ENCODE measurements around the gene USP35.

The USP35 gene

DNA sequence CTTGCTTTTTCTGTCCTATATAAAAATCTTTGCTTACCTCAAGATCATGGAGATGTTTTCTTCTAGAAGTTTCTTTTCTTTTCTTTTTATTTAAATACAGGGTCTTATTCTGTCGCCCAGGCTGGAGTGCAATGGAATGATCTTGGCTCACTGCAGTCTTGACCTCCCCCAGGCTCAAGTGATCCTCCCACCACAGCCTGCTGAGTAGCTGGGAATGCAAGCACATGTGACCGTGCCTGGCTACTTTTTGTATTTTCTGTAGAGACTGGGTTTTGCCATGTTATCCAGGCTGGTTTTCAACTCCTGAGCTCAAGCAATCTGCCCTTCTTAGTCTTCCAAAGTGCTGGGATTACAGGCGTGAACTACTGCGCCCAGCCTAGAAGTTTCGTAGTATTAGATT lies 45.3 kb downstream of the USP35 start:
- no peak for DNase-seq (ENCODE audit: low read depth in 2 of 2)

DNA sequence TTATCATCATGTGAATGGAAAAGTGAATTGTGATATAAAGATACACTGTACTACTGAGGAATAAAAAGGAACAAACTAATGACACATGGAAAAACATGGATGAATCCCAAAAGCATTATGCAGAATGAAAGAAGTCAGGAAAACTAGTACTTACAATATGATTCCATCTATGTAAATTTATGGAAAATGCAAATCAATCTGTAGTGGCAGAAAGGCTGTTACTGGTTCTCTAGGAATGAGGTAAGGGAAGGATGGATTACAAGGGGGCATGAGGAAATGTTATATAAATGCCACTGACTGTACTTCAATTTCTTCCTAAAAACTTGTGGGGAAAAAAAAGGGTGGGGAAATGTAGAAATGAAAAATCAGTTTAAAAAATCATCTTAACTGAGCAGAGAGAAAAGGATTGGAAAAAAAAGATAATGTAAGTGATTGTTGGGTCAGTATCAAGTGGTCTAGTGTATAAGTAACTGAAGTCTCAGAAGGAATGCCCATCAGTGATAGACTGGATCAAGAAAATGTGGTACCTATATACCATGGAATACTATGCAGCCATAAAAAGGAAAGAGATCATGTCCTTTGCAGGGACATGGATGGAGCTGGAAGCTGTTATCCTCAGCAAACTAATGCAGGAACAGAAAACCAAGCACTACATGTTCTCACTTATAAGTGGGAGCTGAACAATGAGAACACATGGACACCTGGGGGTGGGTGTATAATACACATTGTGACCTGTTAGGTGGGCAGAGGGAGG lies 48.8 kb downstream of the USP35 start:
- DNase-seq (ENCODE audit: low read depth in 2 of 2) = no peak

GRCh38 chr11:78239781-78240180 lies 51.1 kb downstream of the USP35 start:
- no peak for DNase-seq (ENCODE audit: low read depth in 2 of 2)

DNA sequence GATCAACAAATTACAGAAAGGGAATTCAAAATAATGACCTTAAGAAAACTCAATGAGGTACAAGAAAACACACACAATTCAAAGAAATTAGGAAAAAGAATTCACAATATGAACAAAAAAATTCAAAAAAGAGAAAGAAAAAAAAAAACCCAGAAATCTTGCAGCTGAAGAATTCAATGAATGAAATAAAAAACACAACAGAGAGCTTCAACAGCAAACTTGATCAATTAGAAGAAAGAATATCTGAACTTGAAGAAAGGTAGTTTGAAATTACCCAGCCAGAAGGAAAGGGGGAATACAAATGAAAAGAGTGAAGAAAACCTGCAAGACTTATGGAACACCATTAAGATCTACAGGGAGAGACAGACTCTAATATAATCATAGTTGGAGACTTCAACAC lies 52.8 kb downstream of the USP35 start:
- no peak for DNase-seq (ENCODE audit: low read depth in 2 of 2)

- DNase-seq (ENCODE audit: low read depth in 2 of 2) = no peak
These were observed 55.4 kb downstream of the USP35 start for GRCh38 chr11:78244080-78244479.

DNA sequence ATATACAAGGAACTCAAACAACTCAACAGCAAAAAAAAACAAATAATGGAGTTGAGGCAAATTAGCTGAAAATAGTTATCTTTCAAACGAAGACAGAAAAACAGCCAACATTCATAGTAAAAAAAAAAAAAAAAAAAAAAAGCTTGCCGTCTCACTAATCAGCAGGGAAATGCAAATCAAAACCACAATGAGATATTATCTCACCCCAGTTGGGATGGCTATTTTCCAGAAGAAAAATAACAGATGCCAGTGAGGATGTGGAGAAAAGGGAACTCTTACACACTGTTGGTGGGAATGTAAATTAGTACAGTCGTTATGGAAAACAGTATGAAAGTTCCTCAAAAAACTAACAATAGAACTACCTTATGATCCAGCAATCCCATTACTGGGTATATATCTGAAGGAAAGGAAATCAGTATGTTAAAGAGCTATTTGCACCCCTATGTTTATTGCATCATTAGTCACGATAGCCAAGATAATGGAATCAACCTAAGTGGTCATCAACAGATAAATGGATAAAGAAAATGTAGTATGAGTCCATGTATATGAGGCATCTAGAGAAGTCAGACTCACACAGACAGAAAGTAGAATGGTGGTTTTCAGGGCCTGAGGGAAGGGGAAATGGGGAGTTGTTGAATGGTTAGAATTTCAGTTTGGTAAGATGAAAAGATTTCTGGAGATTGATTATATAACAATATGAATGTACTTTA lies 56.0 kb downstream of the USP35 start:
- DNase-seq (ENCODE audit: low read depth in 2 of 2) = no peak

GRCh38 chr11:78248191-78248590 lies 59.5 kb downstream of the USP35 start:
- no peak for DNase-seq (ENCODE audit: low read depth in 2 of 2)

DNA sequence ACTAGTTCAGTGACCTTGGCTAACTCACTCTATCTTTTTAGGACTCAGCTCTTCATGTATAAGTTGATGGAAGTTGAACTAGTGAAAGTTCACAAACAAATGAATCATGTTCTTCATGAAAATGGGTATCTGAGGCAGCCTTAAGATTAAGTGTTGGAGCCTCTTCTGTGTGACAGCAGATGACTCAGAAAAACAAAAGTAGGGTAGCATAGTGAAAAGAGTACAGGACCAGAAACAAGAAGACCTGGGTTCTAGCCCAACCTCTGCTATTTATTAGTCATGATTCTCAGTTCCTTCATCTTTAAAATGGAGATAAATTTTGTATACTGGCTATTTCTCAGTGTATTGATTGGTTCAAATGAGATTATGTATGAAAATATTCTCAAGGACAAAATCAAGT lies 60.2 kb downstream of the USP35 start:
- DNase-seq (ENCODE audit: low read depth in 2 of 2) = no peak

DNA sequence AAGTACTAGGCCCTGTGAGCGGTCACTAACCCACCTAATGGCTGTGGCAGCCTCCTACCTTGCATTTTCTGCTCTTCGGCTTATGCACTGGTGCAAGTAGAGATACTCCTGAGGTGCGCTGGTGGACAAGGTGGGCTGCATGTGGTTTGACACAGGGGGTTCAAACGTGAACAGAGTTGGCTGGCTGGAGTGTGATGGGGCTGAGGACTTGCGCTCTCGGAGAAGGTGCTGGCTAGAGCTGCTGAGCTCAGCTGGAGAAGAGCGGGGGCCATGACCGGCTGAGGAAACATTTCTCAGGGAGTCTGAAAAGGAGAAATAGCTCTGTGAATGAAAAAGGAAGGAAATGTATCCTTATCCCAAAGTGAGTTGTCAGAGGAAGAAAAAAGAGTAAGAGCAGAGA lies 61.4 kb downstream of the USP35 start:
- DNase-seq (ENCODE audit: low read depth in 2 of 2) = no peak

GRCh38 chr11:78251083-78251775 lies 62.5 kb downstream of the USP35 start:
- no peak for DNase-seq (ENCODE audit: low read depth in 2 of 2)

DNA sequence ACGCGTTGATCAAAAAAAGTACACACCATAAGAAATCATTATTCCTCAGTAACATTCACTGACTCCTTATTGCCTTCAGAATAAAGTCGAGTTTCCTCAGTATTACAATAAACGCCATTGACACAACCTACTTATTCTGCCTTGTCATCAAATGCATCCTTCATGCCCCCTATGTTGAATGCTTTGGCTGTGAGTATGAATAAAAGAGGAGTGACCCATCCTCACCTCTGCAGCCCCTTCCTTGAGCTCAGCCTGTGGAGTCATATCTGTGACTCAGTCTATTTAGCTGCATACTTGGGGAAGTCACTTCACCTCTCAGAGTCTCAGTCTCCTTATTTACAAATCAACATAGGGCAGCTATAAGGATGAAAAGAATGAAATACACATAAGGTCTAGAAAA lies 65.1 kb downstream of the USP35 start:
- no peak for DNase-seq (ENCODE audit: low read depth in 2 of 2)

DNA sequence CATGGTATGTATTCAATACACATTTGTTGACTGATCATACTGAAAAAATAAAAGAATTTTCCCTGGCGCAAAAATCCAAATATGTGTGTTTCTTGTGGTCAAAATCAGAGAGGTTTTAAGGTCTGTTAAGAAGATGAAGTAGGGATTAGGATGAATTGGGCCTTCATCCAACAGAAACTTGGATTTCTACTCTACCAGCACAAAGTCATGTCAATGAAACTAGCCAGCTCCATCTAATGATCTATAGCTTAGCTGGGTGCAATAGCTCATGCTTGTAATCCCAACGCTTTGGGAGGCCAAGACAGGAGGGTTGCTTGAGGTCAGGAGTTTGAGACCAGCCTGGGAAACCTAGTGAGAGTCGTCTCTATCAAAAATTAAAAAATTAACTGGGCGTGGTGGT lies 65.5 kb downstream of the USP35 start:
- no peak for DNase-seq (ENCODE audit: low read depth in 2 of 2)

DNA sequence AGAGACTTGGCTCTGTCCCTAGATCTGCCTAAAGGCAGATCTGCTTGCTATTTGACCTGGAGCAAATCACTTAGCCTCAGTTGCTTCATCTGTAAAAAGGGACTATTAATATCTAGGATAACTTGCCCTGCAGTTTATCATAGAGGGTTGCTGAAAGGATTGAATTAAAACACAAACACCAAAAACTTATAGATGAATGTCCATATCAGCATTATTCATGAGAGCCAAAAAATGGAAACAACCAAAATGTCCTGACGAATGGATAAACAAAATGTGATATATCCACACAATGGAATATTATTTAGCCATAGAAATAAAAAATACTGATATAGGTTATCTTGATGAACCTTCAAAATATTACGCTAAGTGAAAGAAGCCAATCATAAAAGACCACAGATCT lies 67.2 kb downstream of the USP35 start:
- no peak for DNase-seq (ENCODE audit: low read depth in 2 of 2)

DNA sequence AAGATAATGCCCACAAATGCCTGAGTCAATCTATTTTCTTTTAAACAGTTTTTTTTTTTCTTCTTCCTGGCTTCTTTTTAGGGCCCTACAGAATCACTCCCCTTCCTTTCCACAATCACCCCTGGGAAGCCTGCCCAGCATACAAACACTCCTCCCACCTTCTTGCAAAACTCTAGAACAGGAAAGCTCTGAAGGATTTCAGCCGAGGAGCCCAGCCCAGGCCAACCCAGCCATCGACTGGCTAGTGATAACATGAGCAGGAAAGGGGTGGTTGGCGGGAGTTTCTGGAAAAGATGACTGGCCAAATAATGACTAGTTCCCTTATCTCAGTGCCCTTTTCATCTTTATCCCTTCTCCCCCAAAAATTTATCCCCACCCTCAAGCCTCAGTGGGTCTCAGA lies 68.2 kb downstream of the USP35 start:
- DNase-seq (ENCODE audit: low read depth in 2 of 2) = no peak

DNA sequence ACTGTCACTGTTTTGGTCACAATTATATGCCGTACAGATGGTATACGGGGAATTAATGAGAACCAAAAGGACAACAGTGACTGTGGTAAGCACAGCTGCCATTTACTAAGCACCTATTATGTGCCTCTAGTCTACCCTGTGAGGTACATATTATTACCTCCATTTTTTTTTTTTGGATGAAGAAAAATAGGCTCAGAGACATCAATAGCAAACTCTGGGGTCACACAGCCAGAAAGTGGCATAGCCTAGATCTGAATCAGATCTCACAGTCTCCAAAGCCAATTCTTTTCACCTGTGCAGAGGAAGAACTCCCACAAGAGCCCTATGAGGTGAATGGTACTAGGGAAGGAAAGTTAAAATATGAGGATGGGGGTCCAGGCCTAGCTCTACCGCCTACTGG lies 68.9 kb downstream of the USP35 start:
- DNase-seq (ENCODE audit: low read depth in 2 of 2) = no peak

- no peak for DNase-seq (ENCODE audit: low read depth in 2 of 2)
These were observed 71.2 kb downstream of the USP35 start for GRCh38 chr11:78259777-78260487.

DNA sequence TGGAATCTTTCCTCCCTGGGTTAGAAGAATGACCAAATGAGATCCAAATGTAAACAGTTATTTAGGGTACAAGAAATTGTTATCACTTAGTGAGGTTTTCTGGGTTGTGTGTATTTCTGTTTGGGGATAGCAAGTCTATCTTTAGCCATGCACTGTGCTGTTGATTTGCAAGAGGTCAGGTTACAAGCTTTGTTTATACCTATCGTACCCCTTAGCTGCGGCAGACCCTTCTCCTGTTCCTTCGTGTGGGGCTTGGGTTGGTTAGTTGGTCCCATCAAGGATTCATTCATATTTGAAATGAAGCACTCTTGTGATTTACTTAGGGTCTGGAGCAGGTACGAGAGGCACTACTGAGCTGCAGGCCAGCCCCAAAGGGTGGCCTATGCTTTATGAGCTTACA lies 72.6 kb downstream of the USP35 start:
- no peak for DNase-seq (ENCODE audit: low read depth in 2 of 2)

- DNase-seq (ENCODE audit: low read depth in 2 of 2) = no peak
These were observed 73.1 kb downstream of the USP35 start for GRCh38 chr11:78261828-78262227.

DNA sequence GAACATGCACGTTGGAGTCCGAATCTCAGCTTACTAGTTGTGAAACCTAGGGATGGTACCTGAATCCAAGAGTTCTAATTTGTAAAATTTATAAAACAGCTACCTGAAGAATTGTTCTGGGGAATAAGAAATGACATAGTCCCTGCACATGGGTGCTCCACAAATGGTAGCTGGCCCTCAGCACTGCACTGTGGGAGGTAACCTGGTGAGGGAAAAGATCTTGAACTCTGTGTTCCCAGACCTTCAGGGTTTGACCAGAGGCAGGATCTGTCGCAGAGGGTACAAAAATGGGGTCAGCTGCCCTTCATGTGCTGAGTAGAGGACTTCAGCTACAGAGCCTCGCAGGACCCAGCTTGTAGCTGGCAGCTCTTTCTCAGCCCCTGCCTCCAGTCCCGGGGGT lies 73.5 kb downstream of the USP35 start:
- no peak for DNase-seq (ENCODE audit: low read depth in 2 of 2)

DNA sequence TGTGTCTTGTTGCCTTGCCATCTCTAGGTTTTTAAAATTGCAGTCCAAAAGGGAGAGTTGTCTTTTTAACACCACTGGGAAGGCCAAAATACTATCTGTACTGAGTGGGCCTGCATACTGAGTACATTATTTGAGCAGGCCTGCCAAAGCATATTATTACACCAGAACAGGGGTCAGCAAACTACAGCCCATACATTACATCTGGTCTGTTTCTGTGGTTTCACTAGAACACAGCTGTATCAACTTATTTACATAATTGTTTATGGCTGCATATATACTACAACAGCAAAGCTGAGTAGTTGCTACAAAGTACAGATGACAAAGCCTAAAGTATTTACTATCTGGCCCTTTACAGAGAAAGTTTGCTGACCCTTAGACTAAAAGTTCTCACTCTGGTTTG lies 74.0 kb downstream of the USP35 start:
- DNase-seq (ENCODE audit: low read depth in 2 of 2) = no peak
